CD4-positive, alpha-beta T cell treated with Interleukin-1 beta for 1 hour (primary cell): ENCODE results near the gene ROR1.
A peak's percentile ranks its signal among the peaks of the same experiment; 100 is the strongest.

Experiments
- DNase-seq, 2 donors: peaks; one replicate each; pipeline ENCODE4 v3.0.0-alpha.2; 2020 to 2022

Gene ROR1

GRCh38 chr1:64114012-64114525, 340.3 kb downstream of the ROR1 start:
- DNase-seq, result no peak

- DNase-seq, result no peak
Observed at GRCh38 chr1:64116537-64116936, 342.7 kb downstream of the ROR1 start.

- no peak for DNase-seq
Observed at GRCh38 chr1:64117492-64117891, 343.7 kb downstream of the ROR1 start.

- DNase-seq, result no peak
Observed at GRCh38 chr1:64121766-64122385, 348.1 kb downstream of the ROR1 start.

- no peak for DNase-seq
Observed at GRCh38 chr1:64122588-64122987, 348.8 kb downstream of the ROR1 start.

GRCh38 chr1:64124704-64125440, 351.1 kb downstream of the ROR1 start:
- no peak for DNase-seq

GRCh38 chr1:64126581-64126980, 352.8 kb downstream of the ROR1 start:
- no peak for DNase-seq

- DNase-seq, result no peak
Observed at GRCh38 chr1:64127297-64127696, 353.5 kb downstream of the ROR1 start.

GRCh38 chr1:64129701-64130100, 355.9 kb downstream of the ROR1 start:
- DNase-seq, result no peak

GRCh38 chr1:64131155-64131554, 357.3 kb downstream of the ROR1 start:
- DNase-seq, result no peak

GRCh38 chr1:64133036-64133435, 359.2 kb downstream of the ROR1 start:
- DNase-seq, result no peak

- DNase-seq, result no peak
Observed at GRCh38 chr1:64135462-64136223, 361.8 kb downstream of the ROR1 start.

- DNase-seq, result no peak
Observed at GRCh38 chr1:64136296-64136695, 362.5 kb downstream of the ROR1 start.

- DNase-seq, result peak; percentile 53 to 57
Observed at GRCh38 chr1:64136752-64137411, 363.1 kb downstream of the ROR1 start.

- no peak for DNase-seq
Observed at GRCh38 chr1:64137412-64137803, 363.6 kb downstream of the ROR1 start.

GRCh38 chr1:64139877-64140276, 366.1 kb downstream of the ROR1 start:
- no peak for DNase-seq

GRCh38 chr1:64140596-64140995, 366.8 kb downstream of the ROR1 start:
- no peak for DNase-seq

GRCh38 chr1:64147045-64147724, 373.4 kb downstream of the ROR1 start:
- DNase-seq, result no peak

- DNase-seq, result no peak
Observed at GRCh38 chr1:64147759-64148158, 373.9 kb downstream of the ROR1 start.

- no peak for DNase-seq
Observed at GRCh38 chr1:64150266-64150665, 376.4 kb downstream of the ROR1 start.

- no peak for DNase-seq
Observed at GRCh38 chr1:64150729-64151230, 377.0 kb downstream of the ROR1 start.

GRCh38 chr1:64155278-64155677, 381.5 kb downstream of the ROR1 start:
- DNase-seq, result no peak
